ENCODE measurements around the gene EID2.

Gene EID2, protein sequence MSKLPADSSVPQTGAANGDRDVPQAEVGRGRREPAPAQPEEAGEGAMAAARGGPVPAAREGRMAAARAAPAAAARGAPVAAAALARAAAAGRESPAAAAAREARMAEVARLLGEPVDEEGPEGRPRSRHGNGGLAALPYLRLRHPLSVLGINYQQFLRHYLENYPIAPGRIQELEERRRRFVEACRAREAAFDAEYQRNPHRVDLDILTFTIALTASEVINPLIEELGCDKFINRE

DNA sequence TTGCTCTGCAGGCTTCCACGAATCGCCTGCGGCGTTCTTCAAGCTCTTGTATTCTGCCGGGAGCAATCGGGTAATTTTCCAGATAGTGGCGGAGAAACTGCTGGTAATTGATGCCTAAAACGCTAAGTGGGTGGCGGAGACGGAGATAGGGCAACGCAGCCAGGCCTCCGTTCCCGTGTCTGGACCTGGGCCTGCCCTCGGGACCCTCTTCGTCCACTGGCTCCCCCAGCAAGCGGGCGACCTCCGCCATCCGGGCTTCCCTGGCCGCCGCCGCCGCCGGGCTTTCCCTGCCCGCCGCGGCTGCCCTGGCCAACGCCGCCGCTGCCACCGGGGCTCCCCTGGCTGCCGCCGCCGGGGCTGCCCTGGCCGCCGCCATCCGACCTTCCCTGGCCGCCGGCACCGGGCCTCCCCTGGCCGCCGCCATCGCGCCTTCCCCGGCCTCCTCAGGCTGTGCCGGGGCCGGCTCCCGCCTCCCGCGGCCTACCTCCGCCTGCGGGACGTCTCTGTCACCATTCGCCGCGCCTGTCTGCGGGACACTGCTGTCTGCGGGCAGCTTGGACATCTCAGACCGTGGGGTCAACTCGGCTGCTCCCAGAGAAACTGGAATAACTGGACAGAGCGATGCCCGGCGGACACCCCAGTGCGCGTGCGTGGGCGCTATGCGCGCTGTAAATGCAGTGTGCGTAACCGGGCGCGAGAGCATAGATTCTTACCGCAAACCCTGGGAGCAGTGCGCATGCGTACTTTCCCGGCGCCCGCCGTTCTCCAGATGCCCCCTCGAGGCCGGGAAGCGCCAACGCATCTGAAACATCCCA, at the start of gene EID2:
Gene EID2 (minus strand): TSS at position 644 of the 815 bp plus-strand sequence. CDS start 82 bp downstream, at position 562.
- DNase-seq: peak; percentile 61

DNA sequence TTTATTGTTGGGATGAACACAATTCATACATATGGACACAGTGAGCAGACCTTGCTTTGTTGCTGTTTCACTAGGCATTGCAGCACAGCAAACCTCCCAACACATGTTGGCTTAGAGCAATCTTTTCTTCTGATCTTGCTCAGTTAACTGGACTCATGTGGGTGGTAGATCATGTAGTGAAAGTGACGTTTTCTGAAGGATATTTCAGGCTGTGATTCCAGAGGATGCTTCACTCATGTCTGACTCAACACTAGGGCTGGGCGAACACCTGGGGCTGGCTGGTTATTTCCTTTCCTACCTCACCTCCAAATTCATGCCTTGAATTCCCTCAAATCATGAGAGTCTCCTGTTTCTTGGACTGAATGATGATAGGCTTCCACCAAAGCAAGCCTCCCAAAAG, 48.1 kb upstream of the EID2 start:
- DNase-seq: no peak

DNA sequence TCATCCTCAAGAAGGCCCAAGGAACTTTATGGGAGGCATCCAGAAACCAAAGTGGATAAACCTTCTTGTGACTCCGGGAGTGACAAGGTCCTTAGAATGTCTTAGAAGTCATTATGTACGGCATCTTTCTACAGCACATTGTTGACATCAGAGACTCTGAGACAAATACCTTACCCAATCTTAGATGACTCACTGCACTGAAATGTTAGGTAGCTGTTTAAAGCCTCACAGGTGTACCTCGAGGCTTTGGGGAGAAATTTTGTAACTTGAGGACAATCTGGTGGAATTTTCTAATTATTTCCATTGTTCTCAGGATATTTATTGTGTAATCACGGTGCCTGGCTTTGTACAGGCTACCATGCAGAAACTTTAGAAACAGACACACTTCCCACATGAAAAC, 47.5 kb upstream of the EID2 start:
- DNase-seq: no peak

DNA sequence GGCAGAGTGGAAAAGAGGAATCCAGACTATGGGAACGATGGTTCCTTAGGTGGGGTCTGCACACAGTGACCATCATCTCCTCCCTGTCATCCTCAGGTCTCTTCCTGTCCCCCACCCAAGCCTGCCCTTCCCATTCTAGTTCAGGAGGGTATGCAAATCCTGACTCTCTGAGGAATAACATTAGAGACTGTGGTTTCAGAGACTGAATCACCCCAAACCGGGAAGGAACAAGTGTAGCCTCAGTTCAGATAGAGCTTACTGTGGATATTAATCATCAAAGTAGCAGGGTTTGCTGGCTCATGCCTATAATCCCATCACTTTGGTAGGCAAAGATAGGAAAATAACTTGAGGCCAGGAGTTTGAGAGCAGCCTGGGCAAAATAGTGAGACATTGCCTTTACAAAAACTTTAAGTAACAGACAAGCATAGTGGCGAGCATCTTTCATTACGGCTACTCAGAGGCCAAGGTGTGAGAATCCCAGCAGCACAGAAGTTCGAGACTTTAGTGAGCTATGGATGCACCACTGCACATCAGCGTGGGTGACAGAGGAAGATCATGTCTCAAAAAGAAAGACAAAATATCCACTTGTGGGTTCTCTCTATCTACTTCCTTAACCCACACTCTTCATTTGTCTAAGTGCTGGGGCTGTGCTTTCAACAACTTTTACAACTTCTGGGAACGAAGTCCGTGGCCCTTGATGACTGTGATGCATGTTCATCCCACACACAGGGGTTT, 43.1 kb upstream of the EID2 start:
- no peak for DNase-seq

DNA sequence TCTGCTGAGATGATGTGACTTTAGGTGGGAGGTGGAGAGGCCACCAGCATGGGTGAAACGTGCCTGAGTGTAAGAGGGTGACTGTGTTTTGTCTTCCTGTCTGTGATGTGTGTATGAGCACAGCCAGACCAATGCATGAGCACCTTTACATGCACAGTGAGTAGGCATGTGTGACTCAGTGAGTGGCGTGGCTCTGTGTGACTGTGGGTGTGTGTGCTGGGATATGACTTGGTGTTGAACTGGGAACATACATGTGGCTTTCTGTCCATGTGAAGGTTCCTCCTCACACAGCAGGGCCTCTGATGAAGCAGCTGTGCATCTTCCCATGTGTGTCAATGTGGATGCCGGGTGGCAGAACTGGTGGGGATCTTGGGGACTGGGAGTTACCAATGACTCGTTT, 42.5 kb upstream of the EID2 start:
- no peak for DNase-seq

DNA sequence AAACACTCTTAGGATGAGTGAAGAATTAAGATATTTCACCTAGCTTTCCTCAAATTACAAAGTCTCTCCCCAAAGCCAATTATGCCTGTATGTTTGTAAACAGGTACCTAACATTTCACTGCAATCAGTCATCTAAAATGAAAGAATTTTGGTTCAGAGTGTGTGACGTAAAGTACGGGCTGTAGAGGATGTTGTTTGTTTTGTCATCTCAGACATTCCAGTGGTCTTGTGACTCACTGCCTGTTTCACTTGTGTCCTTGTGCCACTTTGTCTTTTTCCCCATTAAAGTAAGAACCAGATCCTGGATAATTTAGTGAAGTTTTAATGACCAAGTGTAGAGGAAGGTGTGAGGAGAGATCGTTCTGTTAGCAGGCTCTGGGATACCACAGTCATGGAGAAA, 28.6 kb upstream of the EID2 start:
- no peak for DNase-seq

DNA sequence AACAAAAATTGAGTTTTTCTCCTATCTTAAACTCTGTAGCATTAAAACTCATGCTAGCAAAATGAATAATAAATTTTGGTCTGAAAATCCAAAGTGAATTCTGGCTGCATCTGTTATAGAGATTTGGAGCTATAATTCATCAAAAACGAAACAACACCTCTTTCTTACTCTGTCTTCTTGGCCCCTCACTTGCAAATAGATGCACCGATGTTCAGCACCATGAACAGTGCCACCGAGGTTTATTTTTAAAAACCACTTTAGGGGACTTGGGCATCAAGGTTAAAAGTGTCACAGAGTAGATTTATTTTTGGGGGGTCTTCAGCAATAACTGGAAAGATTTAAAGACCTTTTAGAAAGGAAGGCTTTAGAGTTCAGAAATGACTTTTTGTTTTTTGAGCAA, 26.1 kb upstream of the EID2 start:
- no peak for DNase-seq

DNA sequence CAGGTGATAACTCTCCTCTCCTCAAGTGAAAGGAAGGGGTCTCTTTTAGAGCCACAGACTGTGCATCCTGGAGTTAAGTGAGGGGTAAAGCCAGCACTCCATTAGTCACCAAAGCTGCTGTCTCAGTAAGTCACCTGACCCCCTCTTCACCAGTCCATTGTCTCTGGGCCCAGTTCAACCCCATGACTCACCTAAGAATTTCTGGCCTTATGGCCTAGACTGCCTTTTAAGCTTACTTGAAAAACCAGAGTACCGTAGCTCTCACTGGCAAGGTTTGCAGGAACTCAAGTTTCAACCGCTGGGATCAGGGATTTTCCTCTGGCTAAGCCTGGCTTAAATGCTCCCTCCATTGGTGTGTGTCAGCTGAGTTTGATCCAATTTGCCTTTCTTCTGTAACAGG, 23.4 kb upstream of the EID2 start:
- no peak for DNase-seq

DNA sequence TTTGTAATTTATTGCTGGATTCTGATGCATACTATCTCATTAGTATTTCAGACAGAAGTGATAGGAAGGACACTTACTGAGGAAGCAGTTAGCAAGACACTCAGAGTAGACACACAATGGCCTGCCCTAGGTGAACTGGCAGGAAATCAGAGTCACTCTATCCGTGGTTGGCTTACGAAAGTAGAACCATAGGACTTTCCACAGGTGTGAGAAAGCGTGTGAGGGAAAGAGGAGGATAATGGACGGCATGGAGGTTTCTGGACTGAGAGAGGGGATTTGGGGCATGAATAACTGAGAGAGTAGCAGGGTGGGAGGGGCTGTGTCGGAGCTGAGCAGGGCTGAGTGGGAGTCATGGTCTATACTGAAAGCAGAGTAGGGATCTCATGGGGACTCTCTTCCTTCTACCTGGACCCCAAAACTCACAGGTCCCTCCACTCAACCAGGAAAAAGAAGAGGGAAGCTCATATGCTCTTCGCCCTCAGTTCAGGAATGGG, 18.7 kb upstream of the EID2 start:
- DNase-seq: no peak

DNA sequence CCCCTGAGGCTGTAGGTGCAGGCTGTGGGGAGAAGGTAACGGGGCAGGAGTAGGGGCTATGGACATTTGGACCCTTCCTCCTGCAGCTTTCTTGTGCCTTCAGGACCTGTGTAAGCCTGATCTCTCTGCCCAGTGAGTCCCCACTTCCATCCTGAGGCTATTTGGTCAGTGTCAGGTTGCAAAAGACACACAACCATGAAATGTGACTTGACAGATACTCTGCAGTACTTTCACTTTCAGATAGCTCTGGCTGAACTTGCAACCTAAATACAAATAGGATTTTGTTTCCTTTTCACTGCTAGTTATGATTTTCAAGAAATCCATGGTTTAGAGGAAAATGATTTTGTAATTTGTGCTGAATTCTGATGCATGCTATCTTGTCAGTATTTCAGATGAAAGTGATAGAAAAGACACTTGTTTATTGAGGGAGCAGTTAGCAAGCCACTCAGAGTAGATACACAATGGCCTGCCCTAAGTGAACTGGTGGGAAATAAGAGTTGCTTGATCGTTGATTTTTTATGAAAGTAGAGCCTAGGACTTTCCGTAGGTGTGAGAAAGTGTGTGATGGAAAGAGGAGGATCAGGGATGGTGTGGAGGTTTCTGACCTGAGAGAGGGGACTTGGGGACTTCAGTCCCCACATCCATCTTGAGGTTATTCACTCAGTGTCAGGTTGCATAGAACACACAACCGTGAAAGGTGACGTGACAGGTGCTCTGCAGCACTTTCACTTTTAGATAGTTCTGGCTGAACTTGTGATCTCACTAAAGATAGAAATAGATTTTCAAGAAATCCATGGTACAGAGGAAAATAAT, 18.1 kb upstream of the EID2 start:
- DNase-seq: no peak

DNA sequence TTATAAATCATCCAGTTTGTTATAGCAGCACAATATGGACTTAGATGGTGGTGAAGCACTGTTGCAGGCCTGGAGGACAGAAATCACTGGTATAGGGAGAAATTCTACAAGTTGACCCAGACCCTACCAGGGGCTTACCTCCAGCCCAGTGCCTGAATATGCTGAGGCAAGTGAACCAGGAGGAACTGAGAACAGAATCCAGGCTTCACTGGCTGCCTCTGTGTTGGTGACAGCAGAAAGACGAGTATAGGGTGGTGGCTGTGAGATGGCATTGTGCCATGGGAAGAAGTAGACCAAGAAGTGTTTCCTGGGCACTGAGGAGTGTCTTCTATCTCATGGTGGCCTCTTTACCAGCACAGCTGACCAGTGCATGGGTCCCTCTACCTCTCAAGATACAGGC, 15.9 kb upstream of the EID2 start:
- DNase-seq: no peak

DNA sequence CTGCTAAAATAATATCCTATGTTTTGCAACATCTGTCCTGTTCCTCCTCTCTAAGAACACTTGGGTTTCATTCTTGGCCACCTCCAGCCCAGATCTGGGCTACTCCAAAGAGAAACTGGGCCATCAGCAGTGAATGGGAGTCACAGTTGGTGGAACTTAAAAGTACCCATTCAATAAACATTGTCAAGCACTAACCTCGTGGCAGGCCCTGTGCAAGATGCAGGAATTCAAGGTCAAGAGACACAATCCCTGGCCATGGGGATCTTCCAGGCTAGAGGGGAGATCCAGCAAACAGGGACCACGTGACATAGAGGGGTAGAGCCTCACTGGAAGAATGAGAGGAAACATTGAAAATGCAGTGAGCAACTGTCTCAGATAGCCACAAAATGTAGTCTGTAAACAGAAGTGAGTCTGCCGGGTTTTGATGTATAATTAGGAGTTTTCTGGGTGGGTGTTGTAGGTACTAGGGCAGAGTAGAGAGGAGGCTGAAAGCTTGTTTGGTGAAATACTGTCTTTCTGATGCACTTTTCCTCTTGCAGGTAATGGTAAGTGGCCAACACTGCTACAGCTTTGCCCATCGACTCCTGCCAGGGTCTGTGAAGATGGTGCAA, 14.8 kb upstream of the EID2 start:
- DNase-seq: no peak

DNA sequence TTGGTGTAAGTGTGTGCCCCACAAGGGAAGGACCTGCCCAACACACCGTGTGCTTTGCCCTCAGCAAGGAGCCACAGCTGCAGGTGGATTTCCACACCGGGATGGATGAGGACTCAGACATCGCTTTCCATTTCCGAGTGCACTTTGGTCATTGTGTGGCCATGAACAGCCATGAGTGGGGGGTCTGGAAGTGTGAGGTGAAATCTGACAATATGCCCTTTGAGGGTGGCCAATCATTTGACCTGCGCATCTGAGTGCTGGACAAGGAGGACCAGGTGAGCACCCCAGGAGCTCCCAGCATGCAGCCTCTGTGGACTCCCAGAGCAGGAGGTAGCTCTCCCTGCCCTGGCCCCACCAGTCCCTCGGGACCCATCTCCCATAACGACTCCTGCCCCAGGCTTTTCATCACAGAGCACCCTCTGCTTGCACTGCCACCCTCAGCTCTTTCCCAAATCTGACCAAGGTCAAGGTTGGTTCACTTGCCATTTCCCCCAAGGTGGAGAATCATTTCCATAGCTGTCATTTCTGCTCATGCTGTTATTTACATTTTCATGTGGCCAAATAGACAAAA, 13.2 kb upstream of the EID2 start:
- no peak for DNase-seq

DNA sequence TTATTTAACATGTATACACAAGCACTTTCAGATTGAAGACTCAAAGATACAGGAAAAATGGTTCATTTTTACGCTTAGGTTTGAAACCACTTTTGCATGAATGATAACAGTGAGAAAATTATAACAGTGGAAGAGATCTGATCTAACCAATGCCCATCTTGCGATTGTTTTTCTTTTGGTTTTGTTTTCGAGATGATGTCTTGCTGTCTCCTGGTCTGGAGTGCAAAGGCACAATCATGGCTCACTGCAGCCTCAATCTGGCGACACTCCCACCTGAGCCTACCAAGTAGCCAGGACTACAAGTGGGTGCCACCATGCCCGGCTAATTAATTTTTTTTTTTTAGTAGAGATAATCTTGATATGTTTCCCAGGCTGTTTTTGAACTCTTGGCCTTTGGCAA, 10.2 kb upstream of the EID2 start:
- no peak for DNase-seq

DNA sequence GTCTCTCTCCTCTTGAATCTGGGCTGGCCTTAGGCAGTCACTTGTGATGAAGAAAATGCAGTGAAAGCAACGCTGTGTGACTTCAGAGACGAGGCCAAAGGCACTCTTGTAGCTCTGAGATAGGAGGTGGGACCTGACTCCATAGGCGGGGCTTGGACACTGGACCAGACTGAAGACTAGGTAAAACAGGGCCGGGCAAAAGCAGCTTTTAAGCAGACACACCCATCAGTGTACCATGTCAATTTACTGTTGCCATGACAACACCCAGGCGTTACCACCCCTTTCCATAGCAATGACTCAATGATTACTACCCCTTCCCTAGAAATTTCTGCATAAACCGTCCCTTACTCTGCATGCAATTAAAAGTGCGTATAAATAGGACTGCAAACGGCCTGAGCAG, 6.6 kb upstream of the EID2 start:
- no peak for DNase-seq

DNA sequence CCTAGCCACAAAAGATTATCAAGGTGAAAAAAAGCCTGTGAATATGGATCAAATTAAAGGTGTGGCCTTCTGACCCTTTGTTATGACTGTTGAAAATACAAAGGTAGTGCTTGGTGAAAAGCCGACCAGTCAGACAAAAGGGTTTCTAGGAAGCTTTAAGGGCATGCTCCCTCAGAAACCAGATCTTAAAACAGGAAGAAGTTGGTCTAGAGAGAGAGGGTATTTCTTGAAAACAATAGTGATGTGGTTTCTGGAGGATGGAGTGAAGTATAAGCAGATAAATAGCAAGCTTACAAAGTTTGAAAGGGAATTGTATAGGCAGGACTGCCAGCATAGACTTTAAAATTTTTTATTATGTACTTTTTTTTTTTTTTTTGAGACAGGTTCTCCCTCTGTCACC, 5.0 kb upstream of the EID2 start:
- DNase-seq: no peak

DNA sequence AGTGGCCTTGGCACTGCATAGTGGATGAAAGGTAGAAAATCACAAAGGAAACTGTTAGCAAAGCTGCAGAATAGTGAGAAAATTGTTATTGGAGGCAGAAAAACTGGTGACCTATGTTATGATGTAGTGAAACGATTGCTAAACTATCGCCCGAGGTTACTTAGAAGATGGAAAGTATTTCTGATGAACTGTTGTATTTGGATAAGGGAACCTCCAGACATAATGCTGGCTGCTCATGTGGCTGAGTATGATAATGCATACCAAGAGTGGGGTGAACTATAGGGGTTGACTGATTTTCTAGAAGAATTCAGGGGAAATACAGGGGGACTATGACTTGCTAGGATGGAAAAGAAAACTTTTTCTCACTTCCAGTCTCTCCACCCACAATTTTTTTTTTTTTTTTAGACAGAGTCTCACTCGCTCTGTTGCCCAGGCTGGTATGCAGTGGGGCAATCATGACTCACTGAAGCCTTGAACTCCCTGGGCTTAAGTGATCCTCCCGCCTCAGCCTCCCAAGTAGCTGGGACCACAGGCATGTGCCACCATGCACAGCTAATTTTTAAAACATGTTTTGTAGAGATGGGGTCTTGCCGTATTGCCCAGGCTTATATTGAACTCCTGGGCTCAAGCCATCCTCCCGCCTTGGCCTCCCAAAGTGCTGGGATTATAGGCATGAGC, 4.4 kb upstream of the EID2 start:
- no peak for DNase-seq

DNA sequence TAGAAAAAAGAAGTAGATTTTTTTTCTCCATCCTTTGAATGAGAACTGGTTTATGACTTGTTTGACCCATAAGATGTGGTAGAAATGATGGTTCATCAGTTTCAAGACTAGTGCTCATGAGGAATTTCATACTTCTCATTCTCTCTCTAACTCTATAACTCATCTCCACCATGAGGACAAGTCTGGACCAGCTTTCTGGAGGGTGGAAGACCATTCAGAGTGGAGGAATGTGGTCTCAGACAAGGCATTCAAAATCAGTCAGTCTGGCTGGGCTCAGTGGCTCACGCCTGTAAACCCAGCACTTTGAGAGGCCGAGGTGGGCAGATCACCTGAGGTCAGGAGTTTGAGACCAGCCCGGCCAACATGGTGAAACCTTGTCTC, 3.5 kb upstream of the EID2 start:
- DNase-seq: no peak

DNA sequence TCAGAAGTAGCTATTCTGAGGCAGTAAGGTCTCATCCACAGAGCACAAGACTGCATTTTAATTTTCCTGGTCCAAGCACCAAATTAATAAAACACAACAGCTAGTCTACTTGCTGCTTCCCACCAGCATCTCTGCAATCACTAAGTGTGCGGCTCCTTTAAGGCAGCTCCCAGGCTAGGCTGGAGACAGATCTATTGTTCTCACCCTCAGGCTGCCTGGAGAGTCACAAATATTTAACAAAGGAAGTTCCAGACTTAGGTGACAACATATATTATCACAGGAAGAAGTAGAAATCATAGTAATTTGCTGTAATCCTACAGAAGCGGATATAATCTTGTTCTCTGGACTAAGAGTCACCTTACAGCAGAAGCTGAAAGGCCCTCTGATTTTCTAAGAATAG, 2.2 kb upstream of the EID2 start:
- DNase-seq: no peak

DNA sequence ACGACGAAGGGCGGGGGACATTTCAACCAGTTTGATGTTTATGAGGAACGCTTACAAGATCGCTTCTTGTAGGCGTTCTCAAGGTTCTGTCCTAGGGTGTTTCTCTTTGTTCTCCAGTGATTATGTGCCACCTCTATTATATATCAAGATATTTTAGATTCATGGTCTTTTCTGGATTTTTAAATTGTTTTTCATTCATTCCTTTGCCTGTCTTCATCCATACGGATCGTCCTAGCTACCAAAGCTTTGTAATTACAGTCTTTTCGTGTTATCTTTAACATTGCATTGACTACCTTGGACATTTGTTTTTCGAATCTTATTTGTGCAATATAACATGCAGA, 342 bp upstream of the EID2 start:
- no peak for DNase-seq

DNA sequence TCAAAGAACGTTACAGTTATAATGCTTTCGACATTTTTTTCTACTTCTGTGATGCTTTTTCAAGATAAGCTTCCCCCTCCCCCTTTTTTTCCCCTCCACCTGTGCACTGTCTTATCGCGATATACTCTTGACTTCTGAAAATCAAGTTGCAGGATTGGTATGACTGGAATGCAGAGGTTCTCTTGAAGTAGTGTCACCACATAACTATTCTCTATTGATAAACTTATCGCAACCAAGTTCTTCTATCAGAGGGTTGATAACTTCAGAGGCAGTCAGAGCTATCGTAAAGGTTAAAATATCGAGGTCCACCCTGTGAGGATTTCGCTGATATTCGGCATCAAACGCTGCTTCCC, 820 bp downstream of the EID2 start:
- no peak for DNase-seq

DNA sequence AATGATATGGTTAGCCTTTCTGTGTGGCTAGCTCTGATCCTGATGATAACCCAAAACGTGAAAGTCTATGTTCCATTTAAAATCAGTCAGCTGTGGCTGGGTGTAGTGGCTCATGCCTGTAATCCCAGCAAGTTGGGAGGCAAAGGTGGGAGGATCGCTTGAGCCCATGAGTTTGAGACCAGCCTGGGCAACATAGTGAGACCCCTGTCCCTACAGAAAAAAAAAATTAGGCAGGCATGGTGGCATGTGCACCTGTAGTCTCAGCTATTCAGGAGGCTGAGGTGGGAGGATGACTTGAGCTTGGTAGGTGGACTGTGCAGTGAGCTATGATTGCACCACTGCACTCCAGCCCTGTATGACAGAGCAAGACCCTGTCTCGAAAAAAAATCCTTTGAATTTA, 6.2 kb downstream of the EID2 start:
- DNase-seq: no peak
